ENCODE data around the gene CROT.
A peak's percentile ranks its signal among the peaks of the same experiment; 100 is the strongest.
"Not testable (repeated sequence)": the region's sequence is repeated elsewhere in the genome, so short reads cannot be mapped to it uniquely, and the experiment has no call there.

CROT gene

GRCh38 chr7:87345166-87345927 is at the start of gene CROT:
Gene CROT, plus strand, starts transcription at chr7:87345664. Its CDS starts 3,405 bp downstream, at chr7:87349069.
- peak; percentile 96 to 97 for DNase-seq

DNA sequence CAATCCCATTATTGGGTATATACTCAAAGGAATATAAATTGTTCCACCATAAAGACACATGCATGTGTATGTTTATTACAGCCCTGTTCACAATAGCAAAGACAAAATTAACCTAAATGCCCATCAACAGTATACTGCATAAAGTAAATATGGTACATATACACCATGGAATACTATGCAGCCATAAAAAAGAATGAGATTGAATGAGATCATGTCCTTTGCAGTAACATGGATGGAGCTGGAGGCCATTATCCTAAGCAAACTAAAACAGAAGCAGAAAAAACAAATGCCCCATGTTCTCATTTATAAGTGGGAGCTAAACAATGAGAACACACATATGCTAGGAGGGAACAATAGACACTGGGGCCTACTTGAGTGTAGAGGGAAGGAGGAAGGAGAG is 44.7 kb upstream of the CROT start:
- no peak for DNase-seq

DNA sequence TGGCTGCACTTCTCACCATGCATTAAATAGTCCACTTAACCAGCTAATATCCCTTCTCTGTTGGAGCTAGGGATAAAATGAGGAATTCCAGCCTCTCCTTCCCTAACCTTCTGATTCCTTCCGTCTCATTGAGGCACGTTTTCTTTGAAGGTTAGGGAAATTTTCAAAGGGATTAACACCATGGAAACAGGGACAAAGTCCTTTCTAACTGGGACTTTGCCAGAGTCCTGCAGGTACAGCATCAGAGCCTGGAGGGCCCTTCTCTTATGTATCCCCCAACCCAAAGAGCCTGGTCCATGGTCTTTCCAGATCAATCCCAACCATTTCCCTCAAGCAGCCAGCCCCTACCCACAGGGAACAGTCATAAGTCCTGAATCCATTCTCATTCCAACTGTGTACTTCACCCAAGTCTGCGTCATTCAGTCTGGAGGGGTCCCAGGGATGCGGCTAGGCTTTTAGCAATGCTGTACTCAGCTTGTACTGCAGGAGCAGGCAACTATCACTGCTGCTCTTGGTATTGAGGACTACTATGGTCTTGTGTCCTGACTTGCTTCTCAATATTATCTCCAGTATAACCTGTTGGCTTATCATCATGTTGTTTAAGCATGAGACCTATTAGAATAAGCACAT is 34.6 kb upstream of the CROT start:
- no peak for DNase-seq

DNA sequence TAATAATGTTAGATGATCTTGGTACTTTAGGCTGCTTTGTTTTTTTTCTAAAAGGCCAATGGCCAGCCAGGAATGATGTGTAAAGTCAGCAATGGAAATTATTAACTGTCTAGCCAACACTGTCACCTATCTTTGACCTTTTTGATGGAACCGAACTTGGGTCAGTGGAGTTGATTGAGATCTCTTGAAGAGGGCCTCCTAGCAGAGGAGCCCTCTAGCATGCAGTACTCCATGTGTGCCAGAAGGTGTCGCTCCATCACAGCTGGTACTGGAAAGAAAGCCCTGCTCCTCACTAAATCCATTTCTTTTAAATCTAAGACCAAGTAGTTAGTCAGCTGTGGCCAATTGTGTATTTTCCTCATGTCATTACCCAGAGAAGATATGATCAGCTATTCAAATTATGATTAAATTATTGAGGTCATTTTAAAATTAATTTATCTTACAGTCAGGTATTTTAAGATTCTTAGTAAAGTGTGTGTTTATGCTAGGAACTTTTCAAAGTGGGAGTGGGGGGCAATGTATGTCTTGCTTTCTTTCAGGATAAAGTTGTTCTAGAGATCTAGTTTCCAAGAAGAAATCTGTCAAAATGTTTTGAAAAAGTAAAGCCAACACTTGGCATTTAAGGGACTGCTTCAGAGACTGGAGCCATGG is 33.1 kb upstream of the CROT start:
- DNase-seq = peak; percentile 44 to 58

GRCh38 chr7:87316097-87316700 is 29.3 kb upstream of the CROT start:
- no peak for DNase-seq

DNA sequence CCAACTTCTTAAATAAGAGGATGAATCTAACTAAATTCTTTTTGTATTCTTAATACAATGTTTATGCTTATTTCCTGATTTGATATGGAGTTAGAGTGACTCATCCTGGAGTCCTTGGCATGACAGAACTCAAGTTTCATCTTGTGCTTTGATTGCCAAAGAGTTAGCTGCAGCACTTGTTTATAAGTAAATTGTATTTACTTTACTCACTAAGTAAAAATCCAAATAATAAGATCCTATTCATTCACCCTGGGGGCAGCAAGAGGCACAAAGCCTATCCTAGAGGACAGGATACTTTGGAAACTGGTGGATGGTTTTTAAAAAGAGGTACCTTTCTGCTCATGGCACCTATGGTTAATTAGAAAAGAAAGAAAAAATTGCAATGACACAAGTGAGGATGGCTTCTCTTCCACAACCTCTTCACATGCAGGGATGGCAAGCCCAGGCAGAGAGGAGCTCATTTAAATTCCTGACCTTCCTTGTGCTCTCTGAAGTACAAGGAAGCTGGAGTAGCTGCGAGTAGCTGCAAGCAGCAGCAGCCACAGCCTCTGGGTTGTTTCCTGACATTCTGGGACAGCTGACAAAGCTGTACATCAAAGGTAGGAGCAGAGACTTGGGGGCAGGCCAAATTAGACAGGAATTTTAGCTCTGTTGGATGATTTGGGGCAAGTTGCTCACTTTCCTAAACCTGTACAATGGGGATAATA is 28.5 kb upstream of the CROT start:
- no peak for DNase-seq

GRCh38 chr7:87317691-87318245 is 27.7 kb upstream of the CROT start:
- DNase-seq = no peak

DNA sequence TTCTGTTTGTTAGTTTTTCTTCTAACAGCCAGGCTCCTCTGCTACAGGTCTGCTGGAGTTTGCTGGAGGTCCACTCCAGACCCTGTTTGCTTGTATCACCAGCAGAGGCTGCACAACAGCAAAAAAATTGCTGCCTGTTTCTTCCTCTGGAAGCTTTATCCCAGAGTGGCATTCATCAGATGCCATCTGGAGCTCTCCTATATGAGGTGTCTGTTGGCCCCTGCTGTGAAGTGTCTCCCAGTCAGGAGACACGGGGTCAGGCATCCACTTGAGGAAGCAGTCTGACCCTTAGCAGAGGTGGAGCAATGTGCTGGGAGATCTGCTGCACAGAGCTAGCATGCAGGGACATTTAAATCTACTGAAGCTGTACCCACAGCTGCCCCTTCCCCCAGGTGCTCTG is 26.7 kb upstream of the CROT start:
- no peak for DNase-seq

DNA sequence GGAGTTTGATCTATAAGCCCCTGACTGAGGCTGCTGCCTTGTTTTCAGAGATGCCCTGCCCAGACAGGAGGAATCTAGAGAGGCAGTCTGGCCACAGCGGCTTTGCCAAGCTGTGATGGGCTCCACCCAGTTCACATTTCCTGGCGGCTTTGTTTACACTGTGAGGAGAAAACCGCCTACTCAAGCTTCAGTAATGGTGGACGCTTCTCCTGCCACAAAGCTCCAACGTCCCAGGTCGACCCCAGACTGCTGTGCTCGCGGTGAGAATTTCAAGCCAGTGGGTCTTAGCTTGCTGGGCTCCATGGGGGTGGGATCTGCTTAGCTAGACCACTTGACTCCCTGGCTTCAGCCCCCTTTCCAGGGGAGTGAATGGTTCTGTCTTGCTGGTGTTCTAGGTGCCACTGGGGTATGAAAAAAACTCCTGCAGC is 26.3 kb upstream of the CROT start:
- not testable (repeated sequence) for DNase-seq

GRCh38 chr7:87322912-87323311 is 22.6 kb upstream of the CROT start:
- DNase-seq = no peak

- no peak for DNase-seq
These were observed 19.7 kb upstream of the CROT start for GRCh38 chr7:87325576-87326370.

DNA sequence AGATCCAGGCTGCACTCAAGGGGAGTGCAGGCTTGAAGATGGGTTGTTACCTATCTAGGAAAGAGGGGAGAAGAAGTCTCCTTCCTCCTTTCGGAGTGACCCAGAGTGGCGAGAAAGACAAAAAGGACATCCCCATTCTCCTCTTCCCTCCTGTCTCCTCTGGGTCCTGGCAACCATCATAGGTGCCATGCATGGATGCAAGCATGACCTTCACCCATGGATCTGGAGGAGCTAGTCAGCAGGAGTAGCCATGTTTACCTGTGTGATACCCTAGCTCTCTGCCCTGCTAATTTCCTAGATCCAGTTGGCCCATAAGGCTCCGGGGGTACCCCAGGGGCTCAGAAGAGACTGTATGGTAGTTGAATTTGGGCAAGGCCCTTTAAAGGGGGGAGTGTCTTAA is 17.2 kb upstream of the CROT start:
- DNase-seq = no peak

DNA sequence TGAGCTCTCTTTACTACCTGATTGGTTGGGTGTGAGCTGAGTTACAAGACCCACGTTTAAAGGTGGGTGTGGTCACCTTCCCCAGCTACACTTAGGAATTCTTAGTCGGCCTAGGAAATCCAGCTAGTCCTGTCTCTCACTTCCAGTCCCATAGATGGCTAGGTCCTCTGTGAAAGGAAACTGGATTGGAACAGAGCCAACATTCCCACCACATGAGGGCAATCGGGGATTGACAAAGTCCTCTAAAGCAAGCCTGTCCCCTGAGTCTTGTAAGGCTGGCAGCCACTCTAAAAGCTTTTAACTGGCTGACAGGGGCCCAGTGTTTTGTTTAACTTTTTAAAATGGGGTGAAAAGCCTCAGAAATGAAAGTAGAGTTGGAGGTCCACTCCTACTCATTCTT is 15.1 kb upstream of the CROT start:
- no peak for DNase-seq

DNA sequence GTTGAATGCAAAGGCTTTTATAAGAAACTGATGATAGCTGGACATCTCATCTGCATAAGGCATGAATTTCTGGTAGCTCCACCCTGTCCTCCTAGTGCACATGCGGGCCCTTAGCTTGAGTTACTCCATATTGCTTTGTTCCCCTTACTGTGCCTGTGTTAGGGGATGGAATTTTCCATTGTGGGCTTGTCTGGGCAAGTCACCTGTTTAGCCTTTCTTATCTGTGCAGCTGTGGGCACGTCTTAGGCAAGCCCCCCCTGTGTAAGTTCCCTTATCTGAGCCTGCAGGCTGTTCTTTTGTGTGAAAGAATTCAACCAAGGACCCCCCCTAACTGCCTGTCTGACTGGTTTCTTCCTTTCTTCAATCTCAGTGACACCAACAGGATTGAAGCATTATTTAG is 14.5 kb upstream of the CROT start:
- DNase-seq = no peak

GRCh38 chr7:87331687-87332252 is 13.7 kb upstream of the CROT start:
- DNase-seq = no peak

GRCh38 chr7:87332321-87332720 is 13.1 kb upstream of the CROT start:
- DNase-seq = no peak

GRCh38 chr7:87336136-87336535 is 9.3 kb upstream of the CROT start:
- no peak for DNase-seq

- DNase-seq = no peak
These were observed 8.1 kb upstream of the CROT start for GRCh38 chr7:87337331-87337730.

DNA sequence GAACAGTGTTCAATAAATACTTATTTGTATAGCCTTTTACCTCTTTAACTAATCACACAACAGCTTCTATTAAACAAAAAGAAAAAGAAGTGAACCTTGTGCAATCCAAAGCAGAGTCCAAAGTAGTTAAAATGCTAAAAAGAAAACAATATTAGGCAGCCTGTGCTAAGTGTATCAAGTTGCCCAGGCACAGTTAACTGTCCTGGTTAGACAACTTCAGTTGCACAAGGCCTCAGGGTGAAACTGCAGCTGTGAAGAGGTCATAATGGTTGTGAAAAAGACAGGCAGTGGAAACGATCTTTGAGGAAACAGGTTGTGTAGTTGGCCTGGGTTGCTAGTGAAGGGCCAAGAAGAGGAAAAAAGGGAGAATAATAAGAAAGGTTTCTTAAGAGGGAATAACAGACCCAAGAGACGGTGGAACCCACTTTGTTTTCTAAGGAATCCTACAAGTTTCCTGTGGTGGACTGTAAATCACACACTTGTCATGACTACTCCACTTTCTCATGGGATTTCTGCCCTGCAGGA is 6.0 kb upstream of the CROT start:
- DNase-seq = no peak

GRCh38 chr7:87341441-87341840 is 4.0 kb upstream of the CROT start:
- no peak for DNase-seq

DNA sequence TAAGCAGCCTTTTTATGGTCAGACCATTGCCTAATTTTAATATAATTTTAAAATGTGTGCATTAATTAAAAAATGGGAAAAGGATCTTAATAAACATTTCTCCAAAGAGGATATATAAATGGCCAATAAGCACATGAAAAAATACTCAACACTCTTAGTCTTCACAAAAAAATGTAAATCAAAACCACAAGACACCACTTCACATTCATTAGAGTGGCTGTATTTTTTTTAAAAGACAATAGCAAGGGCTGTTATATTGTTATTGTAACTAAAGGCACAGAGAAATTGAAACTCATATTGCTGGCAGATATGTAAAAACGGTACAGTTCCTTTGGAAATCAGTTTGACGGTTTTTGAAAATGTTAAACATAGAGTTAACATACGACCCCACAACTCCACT is 3.2 kb upstream of the CROT start:
- no peak for DNase-seq
